GM21737 (cell line): ENCODE measurements around the gene AKR1B1.

Experiments used
- ATAC-seq: cut with Tn5 transposase; IDR thresholded peaks from one replicate; pipeline ENCODE4 v1.9.1; 2021; ENCODE audit warnings: mild to moderate bottlenecking, moderate library complexity; ENCODE audit not compliant: unreplicated experiment

AKR1B1 gene

DNA sequence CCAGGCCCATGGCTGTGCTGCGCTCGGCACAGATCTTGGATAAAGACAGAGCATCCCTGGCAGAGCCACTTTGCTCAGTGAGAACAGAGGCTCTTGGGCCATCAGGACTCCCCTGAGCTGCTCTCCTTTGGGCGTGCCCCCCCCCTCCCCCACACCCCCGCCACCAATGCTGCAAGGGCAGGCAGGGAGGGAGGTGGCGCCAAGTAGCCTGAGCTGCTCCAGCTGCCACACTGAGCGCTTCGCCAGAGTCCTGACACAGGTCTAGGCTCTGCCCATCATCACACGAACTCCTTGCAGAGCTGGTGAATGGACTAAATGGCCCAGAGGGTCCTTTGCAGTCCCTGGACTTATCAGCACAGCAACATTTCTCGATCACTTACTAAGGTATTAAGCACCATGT lies 12.5 kb downstream of the AKR1B1 start:
- ATAC-seq, result no peak

- ATAC-seq, result no peak
These were observed 14.0 kb downstream of the AKR1B1 start for GRCh38 chr7:134444961-134445315.

DNA sequence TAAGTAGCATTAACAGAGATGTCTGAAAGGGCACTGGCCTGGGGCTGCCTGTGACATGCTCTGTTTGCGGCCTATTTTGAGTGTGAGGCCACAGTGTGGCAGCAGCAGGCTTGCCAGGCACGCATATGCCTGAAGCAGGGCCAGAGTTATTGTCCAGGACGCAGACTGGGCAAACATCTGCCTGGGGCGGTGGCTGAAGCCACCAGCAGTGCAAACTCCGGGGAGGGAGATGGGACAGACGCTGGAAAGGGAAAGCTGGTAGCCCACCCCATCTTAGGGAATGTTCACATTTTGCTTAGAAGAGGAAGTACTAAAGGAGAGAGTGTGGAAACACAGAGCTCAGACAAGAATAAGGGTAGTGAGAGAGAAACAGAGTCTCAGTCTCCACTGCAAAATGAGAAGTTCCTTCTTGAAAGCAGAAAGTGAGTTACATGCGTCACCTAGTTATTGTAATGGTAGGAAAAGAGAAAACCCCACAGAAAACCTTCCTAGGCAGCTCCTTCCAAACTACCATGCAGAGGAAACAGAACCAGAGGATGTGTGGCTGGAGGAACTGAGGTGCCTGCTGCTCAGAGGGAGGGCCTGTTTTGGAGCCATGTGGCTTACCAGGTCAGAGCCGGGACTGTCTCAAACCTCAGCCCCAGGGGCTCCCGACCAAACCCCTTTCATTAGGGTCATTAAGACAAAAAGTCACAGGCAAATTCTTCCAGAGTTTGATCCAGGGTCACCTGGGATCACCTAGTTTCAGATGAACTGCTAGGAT lies 14.5 kb downstream of the AKR1B1 start:
- no peak for ATAC-seq

DNA sequence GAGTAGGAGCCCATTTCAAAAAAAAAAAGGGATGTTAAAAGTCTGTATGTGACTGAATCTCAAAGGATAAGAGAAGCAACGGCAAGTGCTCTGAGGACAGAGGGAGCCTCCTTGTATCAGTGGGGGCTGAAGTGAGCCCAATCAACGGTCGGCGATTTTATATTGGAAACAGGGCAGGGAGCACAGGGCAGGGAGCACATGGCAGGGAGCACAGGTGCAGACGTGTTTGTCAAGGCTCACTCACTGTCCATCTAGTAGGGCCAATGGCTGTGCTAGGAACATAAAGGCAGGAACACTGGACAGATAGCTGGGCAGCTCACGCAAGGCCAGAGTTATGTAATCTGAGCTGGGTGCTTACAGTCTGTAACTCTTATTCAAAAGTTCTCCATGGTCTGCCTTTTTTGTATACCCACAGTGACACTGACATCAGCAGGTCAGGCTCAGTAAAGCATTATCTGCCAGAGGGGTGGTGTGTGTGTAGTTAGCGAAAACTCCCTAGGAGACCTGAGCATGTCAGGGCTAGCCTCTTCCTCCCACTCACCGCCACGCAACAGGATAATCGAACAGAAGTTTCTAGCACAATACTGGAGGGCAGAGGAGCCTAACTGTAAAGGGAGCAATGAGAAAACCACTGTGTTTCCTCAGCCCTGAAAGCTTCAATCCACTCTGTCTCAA lies 15.4 kb downstream of the AKR1B1 start:
- ATAC-seq, result no peak

DNA sequence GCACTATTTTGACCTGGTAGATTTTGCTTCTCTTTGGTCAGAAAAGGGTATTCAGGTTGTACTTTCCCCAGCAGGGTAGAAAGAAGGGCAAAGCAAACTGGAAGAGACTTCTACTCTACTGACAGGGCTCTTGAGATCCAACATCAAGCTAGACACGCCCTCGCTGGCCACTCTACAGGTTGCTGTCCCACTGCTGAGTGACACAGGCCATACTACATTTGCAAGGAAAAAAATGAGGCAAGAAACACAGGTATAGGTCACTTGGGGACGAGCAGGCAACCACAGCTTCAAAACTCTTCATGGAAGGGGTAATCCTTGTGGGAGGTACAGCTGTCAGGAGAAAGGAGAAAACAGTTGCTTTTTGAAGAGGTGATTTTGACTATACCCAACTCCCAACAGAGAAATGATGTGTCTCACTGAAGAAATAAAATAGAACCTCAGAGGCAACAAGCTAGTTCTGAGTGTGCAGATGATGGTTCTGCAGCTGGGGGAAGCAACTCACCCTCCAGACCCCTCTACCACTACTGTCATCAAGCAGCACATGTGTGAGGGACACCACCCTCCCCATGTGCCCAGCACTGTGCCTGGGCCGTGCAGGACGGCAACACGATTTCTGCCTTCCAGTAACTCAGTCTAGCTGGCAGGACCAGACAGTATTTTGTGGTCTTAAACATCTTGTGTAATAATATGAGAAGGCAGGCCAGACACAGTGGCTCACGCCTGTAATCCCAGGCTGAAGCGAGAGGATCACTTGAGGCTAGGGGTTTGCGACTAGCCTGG lies 16.3 kb downstream of the AKR1B1 start:
- no peak for ATAC-seq

DNA sequence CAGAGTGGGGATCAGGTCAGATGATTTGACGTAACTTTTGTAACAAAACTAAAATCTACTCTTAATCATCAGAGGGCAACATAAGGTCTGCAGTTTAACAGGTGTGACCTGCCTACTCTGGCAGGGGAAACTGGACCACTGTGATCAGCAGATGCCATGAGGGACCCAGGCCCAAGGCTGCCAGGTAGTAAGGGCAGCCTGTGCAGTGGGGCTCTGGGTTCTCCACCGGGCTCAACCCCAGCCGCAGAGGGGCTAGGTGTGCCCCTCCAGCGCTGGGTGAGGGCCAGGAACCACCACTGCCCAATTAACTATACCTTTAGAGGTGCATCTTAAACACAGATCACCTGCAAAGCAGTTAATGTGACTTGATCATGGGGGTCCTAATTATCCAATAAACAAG lies 17.6 kb downstream of the AKR1B1 start:
- no peak for ATAC-seq

GRCh38 chr7:134440476-134440875 lies 18.4 kb downstream of the AKR1B1 start:
- ATAC-seq, result no peak

GRCh38 chr7:134440067-134440466 lies 18.8 kb downstream of the AKR1B1 start:
- ATAC-seq, result no peak

GRCh38 chr7:134438946-134439345 lies 20.0 kb downstream of the AKR1B1 start:
- no peak for ATAC-seq

DNA sequence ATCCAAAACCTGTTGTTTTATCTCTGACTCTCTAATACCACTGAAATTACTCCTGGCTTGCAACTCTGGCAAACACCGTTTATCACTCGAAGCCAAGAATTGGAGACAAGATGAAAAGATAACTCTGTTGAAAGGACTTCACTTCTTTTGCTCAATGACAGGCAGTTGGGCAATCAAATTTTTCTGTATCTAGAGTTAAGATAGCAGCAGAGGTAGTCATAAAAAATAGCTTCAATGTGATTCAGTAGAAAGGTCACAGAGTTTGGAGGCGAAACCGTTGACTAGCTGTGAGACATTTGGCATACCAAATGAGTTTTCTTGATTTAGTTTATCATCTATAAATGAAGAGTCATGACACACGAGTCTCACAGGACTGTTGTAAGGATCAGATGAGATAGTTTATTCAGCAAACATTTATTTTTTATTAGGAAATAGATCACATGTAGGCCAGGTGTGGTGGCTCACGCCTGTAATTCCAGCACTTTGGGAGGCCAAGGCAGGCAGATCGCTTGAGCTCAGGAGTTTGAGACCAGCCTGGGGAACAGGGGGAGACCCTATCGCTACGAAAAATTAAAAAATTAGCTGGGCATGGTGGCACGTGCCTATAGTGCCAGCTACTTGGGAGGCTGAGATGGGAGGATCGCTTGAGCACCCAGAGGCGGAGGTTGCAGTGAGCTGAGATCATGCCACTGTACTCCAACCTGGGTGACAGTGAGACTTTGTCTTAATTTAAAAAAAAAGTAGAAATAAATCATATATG lies 23.6 kb downstream of the AKR1B1 start:
- ATAC-seq, result no peak

DNA sequence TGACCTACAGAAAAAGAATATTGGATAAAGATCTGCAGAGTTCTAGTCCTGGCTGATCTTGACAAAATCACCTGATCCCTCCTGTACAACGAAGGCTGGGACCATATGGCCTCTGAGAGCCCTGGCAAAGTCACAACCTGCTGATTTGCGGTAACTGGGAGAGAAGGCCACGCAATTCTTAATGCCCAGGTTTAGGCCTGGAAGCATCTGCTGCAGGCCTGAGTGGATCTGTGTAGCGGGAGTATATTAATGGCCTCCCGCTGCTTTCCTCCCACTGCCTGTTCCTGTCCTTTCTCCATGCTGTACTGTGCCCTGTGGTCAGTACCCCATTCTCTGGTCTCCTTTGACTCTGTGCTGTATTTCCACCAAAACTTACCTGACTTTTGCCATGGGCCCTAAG lies 24.2 kb downstream of the AKR1B1 start:
- ATAC-seq, result no peak

DNA sequence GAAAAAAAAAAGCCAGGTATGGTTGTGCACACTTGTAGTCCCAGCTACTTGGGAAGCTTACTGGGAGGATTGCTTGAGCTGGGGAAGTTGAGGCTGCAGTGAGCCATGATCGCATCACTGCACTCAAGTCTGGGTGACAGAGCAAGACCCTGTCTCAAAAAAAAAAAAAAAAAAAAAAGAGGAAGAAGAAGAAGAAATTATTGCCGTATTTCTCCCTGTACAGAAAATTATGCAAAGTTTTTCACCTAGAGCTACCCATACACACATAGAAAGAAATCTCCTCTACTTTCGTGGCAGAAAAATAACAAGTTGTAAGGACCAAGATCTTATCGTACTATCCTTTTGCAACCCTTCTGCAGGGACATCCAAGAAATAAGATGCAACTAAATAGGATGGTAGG lies 25.5 kb downstream of the AKR1B1 start:
- no peak for ATAC-seq

DNA sequence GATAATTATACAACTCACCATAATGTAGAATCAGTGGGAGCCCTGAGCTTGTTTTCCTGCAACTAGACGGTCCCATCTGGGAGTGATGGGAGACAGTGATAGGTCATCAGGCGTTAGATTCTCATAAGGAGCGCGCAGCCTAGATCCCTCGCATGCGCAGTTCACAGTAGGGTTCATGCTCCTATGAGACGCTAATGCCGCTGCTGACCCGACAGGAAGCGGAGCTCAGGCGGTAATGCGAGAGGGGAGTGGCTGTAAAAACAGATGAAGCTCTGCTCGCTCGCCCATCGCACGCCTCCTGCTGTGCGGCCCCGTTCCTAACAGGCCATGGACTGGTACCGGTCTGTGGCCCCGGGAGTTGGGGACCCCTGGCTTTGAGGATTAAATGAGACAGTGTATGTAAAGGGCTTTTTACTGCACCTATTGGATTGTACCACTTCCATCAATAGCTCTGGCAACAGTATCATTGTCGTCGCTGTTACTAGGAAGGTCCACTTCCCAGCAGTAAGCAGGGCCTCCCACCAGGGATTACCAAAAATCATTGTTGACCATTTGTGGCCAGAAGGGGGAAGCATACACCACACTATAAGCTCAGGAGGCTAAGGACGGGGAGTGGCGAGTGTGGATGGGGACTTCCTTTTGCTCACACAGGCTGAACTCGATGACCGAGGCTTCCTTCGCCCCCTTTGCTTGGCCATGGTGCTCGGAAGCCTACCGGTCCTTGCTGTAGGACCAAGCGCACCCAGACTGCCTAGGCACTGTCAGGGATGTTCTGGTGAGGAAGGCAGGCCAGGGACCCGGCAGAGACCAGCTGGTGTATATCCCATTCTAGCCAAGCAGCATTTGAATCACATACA lies 26.4 kb downstream of the AKR1B1 start:
- peak; percentile 97 for ATAC-seq

DNA sequence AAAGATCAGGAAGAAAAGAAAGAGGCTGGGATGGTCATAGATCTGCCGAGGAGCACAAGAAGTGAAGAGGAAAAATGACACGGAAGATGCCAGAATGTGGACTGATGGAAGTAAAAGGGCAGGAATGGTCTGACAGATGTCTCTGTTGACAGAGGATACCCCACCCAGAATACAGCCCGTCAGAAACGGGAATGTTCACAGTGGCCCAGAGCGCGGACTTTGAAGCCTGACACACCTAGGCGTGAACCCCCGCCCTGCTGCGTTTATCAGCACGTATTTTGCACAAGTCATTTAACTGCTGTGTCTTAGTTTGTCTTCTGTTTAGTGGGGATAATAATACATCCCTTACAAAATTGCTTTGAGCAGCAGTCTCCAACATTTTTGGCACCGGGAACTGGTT lies 27.1 kb downstream of the AKR1B1 start:
- ATAC-seq, result no peak

- ATAC-seq, result no peak
These were observed 29.4 kb downstream of the AKR1B1 start for GRCh38 chr7:134429481-134429880.

GRCh38 chr7:134428942-134429341 lies 30.0 kb downstream of the AKR1B1 start:
- no peak for ATAC-seq

- no peak for ATAC-seq
These were observed 31.0 kb downstream of the AKR1B1 start for GRCh38 chr7:134427896-134428295.

- no peak for ATAC-seq
These were observed 33.1 kb downstream of the AKR1B1 start for GRCh38 chr7:134425777-134426176.

DNA sequence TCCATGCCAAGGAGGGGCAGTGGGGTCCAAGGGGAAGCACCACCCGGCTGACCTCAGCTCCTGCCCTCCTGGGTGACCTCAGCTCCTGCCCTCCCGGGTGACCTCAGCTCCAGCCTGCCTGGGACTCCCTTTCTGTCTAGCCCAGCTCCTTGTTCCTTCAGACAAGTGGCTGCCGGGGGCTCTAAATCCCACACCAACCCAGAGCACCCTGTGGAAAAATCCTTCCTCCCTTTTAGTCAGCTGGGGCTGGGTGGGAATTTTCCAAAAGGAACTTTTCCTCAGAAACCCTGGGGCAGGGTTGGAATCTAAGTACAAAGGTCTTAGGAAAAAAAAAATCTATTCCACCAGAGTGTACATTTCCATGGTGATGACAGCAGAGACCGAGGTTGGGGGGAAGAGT lies 36.3 kb downstream of the AKR1B1 start:
- no peak for ATAC-seq

GRCh38 chr7:134422008-134422407 lies 36.9 kb downstream of the AKR1B1 start:
- ATAC-seq, result no peak
